SK-N-SH treated with all-trans-retinoic acid at 6 μM for 48 hours (cell line): ENCODE measurements around the gene NDUFV3.

ENCODE experiments used
- ATAC-seq: fragments of 200-7000 bp; cut with Tn5 transposase; 3 replicates; pipeline ENCODE4 v1.9.1; 2020; ENCODE audit warnings: mild to moderate bottlenecking, moderate library complexity
- ARNTL ChIP-seq: fragments of 450-650 bp; formaldehyde crosslinking; IDR thresholded peaks from 2 replicates; pipeline ENCODE4 v1.5.0; 2020; ENCODE audit warnings: low read depth, mild to moderate bottlenecking, moderate library complexity, borderline replicate concordance
- BACH2 ChIP-seq: fragments of 250-450 bp; sonication (Bioruptor Pico); IDR thresholded peaks from 2 replicates; pipeline ENCODE4 v1.9.0; 2021; ENCODE audit warnings: mild to moderate bottlenecking, borderline replicate concordance
- CSDC2 ChIP-seq: fragments of 250-450 bp; sonication (Bioruptor Pico); IDR thresholded peaks from 2 replicates; pipeline ENCODE4 v1.5.0; 2020; ENCODE audit warnings: mild to moderate bottlenecking, moderate library complexity
- ESRRG ChIP-seq: fragments of 250-450 bp; sonication (Bioruptor Pico); IDR thresholded peaks from 2 replicates; pipeline ENCODE4 v1.6.1; 2021; ENCODE audit warnings: mild to moderate bottlenecking
- GLIS3 ChIP-seq: fragments of 250-450 bp; sonication (Bioruptor Pico); IDR thresholded peaks from 2 replicates; pipeline ENCODE4 v1.5.0; 2020; ENCODE audit warnings: mild to moderate bottlenecking, moderate library complexity
- ISL1 ChIP-seq: fragments of 250-450 bp; sonication (Bioruptor Pico); IDR thresholded peaks from 2 replicates; pipeline ENCODE4 v2.1.2; 2022; ENCODE audit warnings: mild to moderate bottlenecking, moderate library complexity
- OSR1 ChIP-seq: fragments of 250-450 bp; sonication (Bioruptor Pico); IDR thresholded peaks from 2 replicates; pipeline ENCODE4 v1.8.0; 2022; ENCODE audit warnings: moderate library complexity, mild to moderate bottlenecking, inconsistent platforms
- PPARA ChIP-seq: fragments of 250-450 bp; sonication (Bioruptor Pico); IDR thresholded peaks from 2 replicates; pipeline ENCODE4 v1.5.0; 2020; ENCODE audit warnings: mild to moderate bottlenecking, borderline replicate concordance
- RARB ChIP-seq: fragments of 250-450 bp; sonication (Bioruptor Pico); IDR thresholded peaks from 2 replicates; pipeline ENCODE4 v1.8.0; 2021; ENCODE audit warnings: mild to moderate bottlenecking, moderate library complexity
- SNAI2 ChIP-seq: fragments of 250-450 bp; sonication (Bioruptor Pico); IDR thresholded peaks from 2 replicates; pipeline ENCODE4 v1.5.0; 2020; ENCODE audit warnings: mild to moderate bottlenecking, moderate library complexity
- TCF4 ChIP-seq: fragments of 250-450 bp; sonication (Bioruptor Pico); IDR thresholded peaks from 2 replicates; pipeline ENCODE4 v1.8.0; 2021; ENCODE audit warnings: mild to moderate bottlenecking, moderate library complexity, borderline replicate concordance
- TOX ChIP-seq: fragments of 250-450 bp; sonication (Bioruptor Pico); IDR thresholded peaks from 2 replicates; pipeline ENCODE4 v1.8.0; 2021; ENCODE audit warnings: mild to moderate bottlenecking, moderate library complexity, borderline replicate concordance
- ZC3H10 ChIP-seq: fragments of 250-450 bp; sonication (Bioruptor Pico); IDR thresholded peaks from 2 replicates; pipeline ENCODE4 v1.5.1; 2021; ENCODE audit warnings: mild to moderate bottlenecking, moderate library complexity
- ZFP3 ChIP-seq: fragments of 250-450 bp; sonication (Bioruptor Pico); IDR thresholded peaks from 2 replicates; pipeline ENCODE4 v1.5.0; 2020; ENCODE audit warnings: mild to moderate bottlenecking, moderate library complexity
- ZFP30 ChIP-seq: fragments of 450-650 bp; formaldehyde crosslinking; IDR thresholded peaks from 2 replicates; pipeline ENCODE4 v1.5.0; 2022; ENCODE audit warnings: mild to moderate bottlenecking, moderate library complexity
- ZNF565 ChIP-seq: fragments of 450-650 bp; formaldehyde crosslinking; conservative IDR thresholded peaks from 2 replicates; pipeline ENCODE4 v1.5.0; 2020; ENCODE audit warnings: low read depth, mild to moderate bottlenecking, moderate library complexity
- ZNF70 ChIP-seq: fragments of 450-650 bp; formaldehyde crosslinking; IDR thresholded peaks from 2 replicates; pipeline ENCODE4 v1.5.0; 2020; ENCODE audit warnings: mild to moderate bottlenecking, moderate library complexity
- ZNF8 ChIP-seq: fragments of 450-650 bp; formaldehyde crosslinking; IDR thresholded peaks from 2 replicates; pipeline ENCODE4 v1.5.0; 2020; ENCODE audit warnings: mild to moderate bottlenecking, moderate library complexity
- TF ChIP-seq, protein P1 (sequence below): fragments of 250-450 bp; sonication (Bioruptor Pico); IDR thresholded peaks from 2 replicates; pipeline ENCODE4 v1.8.0; 2020; ENCODE audit warnings: mild to moderate bottlenecking, moderate library complexity, borderline replicate concordance
- TF ChIP-seq, protein P2 (sequence below): fragments of 250-450 bp; sonication (Bioruptor Pico); IDR thresholded peaks from 2 replicates; pipeline ENCODE4 v1.5.1; 2020; ENCODE audit warnings: low read depth, mild to moderate bottlenecking, moderate library complexity
- TF ChIP-seq, protein P3 (sequence below): fragments of 250-450 bp; sonication (Bioruptor Pico); IDR thresholded peaks from 2 replicates; pipeline ENCODE4 v1.5.1; 2021; ENCODE audit warnings: mild to moderate bottlenecking, moderate library complexity
- TF ChIP-seq, protein P4 (sequence below): fragments of 250-450 bp; sonication (Bioruptor Pico); IDR thresholded peaks from 2 replicates; pipeline ENCODE4 v1.8.0; 2021; ENCODE audit warnings: low read depth, mild to moderate bottlenecking, moderate library complexity, borderline replicate concordance

The NDUFV3 gene

DNA sequence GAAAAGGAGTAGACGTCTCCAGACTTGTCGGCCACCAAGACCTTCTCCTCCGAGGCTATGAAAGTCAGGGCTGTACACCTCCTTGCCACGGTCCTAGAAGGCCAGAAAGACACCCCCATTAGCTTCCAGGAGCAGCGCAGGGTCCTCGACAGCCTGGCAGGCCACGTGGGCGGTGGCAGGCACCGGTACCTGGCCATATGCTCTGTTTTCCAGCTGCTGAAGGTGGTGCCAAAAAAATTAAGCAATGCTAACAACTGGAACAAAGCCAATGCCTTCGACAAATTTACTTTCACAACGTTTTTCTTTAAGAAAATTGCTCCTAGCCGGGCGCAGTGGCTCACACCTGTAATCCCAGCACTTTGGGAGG, 29.6 kb upstream of the NDUFV3 start:
- ATAC-seq: no peak
- TF ChIP-seq, protein P1, sequence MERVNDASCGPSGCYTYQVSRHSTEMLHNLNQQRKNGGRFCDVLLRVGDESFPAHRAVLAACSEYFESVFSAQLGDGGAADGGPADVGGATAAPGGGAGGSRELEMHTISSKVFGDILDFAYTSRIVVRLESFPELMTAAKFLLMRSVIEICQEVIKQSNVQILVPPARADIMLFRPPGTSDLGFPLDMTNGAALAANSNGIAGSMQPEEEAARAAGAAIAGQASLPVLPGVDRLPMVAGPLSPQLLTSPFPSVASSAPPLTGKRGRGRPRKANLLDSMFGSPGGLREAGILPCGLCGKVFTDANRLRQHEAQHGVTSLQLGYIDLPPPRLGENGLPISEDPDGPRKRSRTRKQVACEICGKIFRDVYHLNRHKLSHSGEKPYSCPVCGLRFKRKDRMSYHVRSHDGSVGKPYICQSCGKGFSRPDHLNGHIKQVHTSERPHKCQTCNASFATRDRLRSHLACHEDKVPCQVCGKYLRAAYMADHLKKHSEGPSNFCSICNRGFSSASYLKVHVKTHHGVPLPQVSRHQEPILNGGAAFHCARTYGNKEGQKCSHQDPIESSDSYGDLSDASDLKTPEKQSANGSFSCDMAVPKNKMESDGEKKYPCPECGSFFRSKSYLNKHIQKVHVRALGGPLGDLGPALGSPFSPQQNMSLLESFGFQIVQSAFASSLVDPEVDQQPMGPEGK (CRISPR knock-in tag): no peak
- TF ChIP-seq ZFP30 (CRISPR knock-in tag) (no peak), ZNF8 (no peak), TCF4 (CRISPR knock-in tag) (no peak), ARNTL (CRISPR knock-in tag) (no peak), ZFP3 (no peak), ESRRG (CRISPR knock-in tag) (no peak), ISL1 (CRISPR knock-in tag) (no peak), SNAI2 (no peak), OSR1 (CRISPR knock-in tag) (no peak), ZNF70 (CRISPR knock-in tag) (no peak), ZC3H10 (CRISPR knock-in tag) (no peak), TOX (no peak), BACH2 (CRISPR knock-in tag) (no peak), RARB (CRISPR knock-in tag) (no peak)

DNA sequence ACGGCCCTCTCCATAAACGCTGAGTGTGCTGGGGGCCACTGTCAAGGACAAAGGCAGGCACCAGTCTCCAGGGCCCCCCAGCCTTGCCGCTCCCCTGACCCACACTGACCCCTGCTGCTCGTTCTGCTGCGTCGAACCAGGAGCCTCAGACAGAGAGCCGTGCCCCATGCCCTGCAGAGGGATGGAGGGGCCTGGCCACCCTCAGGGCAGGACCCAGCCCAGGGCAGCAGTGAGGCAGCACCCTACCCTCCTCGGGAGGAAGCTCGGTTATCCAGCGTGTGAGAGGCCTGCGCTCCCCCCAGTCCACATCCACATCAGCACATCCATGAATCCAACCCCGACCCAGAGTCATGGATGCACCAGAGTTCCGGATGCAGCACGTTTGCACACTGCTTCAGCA, 28.8 kb upstream of the NDUFV3 start:
- no peak for ATAC-seq
- TF ChIP-seq ZFP3 (no peak), PPARA (CRISPR knock-in tag) (no peak), CSDC2 (CRISPR knock-in tag) (no peak), ARNTL (CRISPR knock-in tag) (no peak), ISL1 (CRISPR knock-in tag) (no peak), ZC3H10 (CRISPR knock-in tag) (no peak), ZNF8 (no peak), TOX (no peak)
- TF ChIP-seq, protein P2, sequence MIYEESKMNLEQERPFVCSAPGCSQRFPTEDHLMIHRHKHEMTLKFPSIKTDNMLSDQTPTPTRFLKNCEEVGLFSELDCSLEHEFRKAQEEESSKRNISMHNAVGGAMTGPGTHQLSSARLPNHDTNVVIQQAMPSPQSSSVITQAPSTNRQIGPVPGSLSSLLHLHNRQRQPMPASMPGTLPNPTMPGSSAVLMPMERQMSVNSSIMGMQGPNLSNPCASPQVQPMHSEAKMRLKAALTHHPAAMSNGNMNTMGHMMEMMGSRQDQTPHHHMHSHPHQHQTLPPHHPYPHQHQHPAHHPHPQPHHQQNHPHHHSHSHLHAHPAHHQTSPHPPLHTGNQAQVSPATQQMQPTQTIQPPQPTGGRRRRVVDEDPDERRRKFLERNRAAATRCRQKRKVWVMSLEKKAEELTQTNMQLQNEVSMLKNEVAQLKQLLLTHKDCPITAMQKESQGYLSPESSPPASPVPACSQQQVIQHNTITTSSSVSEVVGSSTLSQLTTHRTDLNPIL (CRISPR knock-in tag): no peak
- TF ChIP-seq, protein P3, sequence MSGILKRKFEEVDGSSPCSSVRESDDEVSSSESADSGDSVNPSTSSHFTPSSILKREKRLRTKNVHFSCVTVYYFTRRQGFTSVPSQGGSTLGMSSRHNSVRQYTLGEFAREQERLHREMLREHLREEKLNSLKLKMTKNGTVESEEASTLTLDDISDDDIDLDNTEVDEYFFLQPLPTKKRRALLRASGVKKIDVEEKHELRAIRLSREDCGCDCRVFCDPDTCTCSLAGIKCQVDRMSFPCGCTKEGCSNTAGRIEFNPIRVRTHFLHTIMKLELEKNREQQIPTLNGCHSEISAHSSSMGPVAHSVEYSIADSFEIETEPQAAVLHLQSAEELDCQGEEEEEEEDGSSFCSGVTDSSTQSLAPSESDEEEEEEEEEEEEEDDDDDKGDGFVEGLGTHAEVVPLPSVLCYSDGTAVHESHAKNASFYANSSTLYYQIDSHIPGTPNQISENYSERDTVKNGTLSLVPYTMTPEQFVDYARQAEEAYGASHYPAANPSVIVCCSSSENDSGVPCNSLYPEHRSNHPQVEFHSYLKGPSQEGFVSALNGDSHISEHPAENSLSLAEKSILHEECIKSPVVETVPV (CRISPR knock-in tag): no peak
- TF ChIP-seq, all 23 proteins: peak for 0

DNA sequence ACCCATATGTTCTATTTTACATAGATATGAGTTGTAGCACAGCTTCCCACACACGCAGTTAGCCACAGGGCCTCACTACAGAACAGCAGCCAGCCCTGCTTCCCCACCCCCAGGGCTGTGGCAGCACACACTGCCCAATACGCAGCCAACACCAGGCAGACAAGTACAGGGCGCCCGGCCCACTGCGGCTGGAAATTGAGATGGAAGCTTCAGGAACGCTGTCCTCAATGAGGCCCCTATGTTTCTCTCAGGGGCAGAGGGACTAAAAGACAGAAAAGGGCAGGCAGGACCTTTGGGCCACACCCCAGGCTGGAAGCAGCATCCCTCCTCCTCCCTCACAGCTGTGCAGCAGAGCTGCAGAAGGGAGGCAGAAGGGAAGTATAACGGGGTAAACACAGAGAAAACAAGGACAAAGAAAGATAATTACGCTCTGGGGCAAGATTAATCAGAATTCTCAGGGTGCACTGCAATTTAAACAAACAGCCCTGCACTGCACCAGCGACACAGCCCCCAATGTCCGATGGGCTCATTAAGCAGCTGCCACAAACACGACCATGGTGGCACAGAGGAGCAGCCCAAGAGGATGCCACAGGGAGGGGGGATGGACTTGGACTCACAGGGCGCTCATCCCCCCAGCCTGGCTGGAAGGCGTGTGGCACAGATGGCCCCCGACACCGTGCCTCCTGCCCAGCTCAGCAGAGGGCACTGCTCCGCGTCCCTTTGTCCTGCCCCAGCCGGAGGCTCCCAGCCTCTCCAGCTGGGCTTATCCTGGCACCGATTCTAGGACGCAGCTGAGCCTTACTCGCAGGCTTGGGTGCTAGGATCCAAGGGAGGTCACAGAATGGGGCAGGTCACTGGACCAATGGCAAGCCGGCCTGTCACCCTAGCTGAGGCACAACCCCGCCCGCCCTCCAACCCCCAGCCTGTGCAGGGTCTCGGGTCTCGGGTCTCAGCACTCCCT, 28.0 kb upstream of the NDUFV3 start:
- no peak for TF ChIP-seq OSR1 (CRISPR knock-in tag)
- TF ChIP-seq, all 23 proteins: peak for 0

DNA sequence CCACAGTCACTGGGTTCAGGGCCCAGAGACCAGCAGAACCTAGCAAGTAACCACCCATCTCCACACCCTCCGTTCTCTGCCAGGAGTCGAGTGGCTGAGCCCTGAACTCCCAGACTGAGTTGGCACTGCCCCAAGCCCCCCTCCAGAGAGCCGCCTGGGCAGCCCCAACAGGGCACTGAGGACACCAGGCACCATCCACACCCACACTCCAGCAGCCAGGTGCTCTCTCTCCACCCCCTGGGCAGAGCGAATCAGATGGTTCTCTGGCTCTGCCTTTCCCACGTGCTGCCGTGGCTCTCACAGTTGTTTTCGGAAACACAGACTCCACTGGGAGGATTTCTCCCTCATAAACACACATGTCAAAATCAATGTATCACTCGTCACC, 27.3 kb upstream of the NDUFV3 start:
- TF ChIP-seq, protein P4, sequence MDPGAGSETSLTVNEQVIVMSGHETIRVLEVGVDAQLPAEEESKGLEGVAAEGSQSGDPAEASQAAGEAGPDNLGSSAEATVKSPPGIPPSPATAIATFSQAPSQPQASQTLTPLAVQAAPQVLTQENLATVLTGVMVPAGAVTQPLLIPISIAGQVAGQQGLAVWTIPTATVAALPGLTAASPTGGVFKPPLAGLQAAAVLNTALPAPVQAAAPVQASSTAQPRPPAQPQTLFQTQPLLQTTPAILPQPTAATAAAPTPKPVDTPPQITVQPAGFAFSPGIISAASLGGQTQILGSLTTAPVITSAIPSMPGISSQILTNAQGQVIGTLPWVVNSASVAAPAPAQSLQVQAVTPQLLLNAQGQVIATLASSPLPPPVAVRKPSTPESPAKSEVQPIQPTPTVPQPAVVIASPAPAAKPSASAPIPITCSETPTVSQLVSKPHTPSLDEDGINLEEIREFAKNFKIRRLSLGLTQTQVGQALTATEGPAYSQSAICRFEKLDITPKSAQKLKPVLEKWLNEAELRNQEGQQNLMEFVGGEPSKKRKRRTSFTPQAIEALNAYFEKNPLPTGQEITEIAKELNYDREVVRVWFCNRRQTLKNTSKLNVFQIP (CRISPR knock-in tag): no peak
- TF ChIP-seq, protein P3 (CRISPR knock-in tag): no peak
- TF ChIP-seq RARB (CRISPR knock-in tag): no peak
- TF ChIP-seq ZC3H10 (CRISPR knock-in tag): no peak
- TF ChIP-seq BACH2 (CRISPR knock-in tag): no peak
- TF ChIP-seq ZNF8: no peak
- TF ChIP-seq GLIS3 (CRISPR knock-in tag): no peak
- TF ChIP-seq PPARA (CRISPR knock-in tag): no peak
- TF ChIP-seq OSR1 (CRISPR knock-in tag): no peak
- no peak for TF ChIP-seq ESRRG (CRISPR knock-in tag)
- no peak for TF ChIP-seq ZNF70 (CRISPR knock-in tag)
- TF ChIP-seq ZNF565 (CRISPR knock-in tag): no peak
- ATAC-seq: peak; percentile 27

More for the DNA sequence above, 28.0 kb upstream of the NDUFV3 start:
- peak; percentile 11; the same call in 2 of the 3 replicates for ATAC-seq
